ENCODE data around the gene FRMD4A.

Gene FRMD4A

GRCh38 chr10:14162629-14163344, 167.9 kb downstream of the FRMD4A start:
- Histone ChIP-seq H3K27me3 (ENCODE audit: low read depth, low read length) (no peaks in the 10 kb centered on the region), H3K36me3 (ENCODE audit: control insufficient read depth in 1 of 2, insufficient read depth in 2 of 2, low read length in 2 of 2) (no peaks in the 10 kb centered on the region), H3K27ac (ENCODE audit: low read length) (no peak overlapping the region), H3K9me3 (ENCODE audit: control insufficient read depth in 1 of 2, low read length in 2 of 2) (no peaks in the 10 kb centered on the region), H3K4me1 (ENCODE audit: control insufficient read depth in 1 of 2, insufficient read depth in 2 of 2, low read length in 2 of 2) (no peaks in the 10 kb centered on the region), H3K4me3 (ENCODE audit: low read depth in 1 of 2, low read length in 2 of 2) (no peak overlapping the region)

- Histone ChIP-seq H3K9me3 (ENCODE audit: control insufficient read depth in 1 of 2, low read length in 2 of 2) (no peaks in the 10 kb centered on the region), H3K27ac (ENCODE audit: low read length) (no peak overlapping the region), H3K4me3 (ENCODE audit: low read depth in 1 of 2, low read length in 2 of 2) (no peak overlapping the region), H3K36me3 (ENCODE audit: control insufficient read depth in 1 of 2, insufficient read depth in 2 of 2, low read length in 2 of 2) (no peaks in the 10 kb centered on the region), H3K27me3 (ENCODE audit: low read depth, low read length) (no peaks in the 10 kb centered on the region), H3K4me1 (ENCODE audit: control insufficient read depth in 1 of 2, insufficient read depth in 2 of 2, low read length in 2 of 2) (no peaks in the 10 kb centered on the region)
These were observed 168.7 kb downstream of the FRMD4A start for GRCh38 chr10:14162061-14162460.

- H3K9me3 ChIP-seq (ENCODE audit: control insufficient read depth in 1 of 2, low read length in 2 of 2) = no peaks in the 10 kb centered on the region
- H3K36me3 ChIP-seq (ENCODE audit: control insufficient read depth in 1 of 2, insufficient read depth in 2 of 2, low read length in 2 of 2) = no peaks in the 10 kb centered on the region
- no peaks in the 10 kb centered on the region for H3K4me1 ChIP-seq (ENCODE audit: control insufficient read depth in 1 of 2, insufficient read depth in 2 of 2, low read length in 2 of 2)
- no peak overlapping the region for H3K27ac ChIP-seq (ENCODE audit: low read length)
- no peak overlapping the region for H3K4me3 ChIP-seq (ENCODE audit: low read depth in 1 of 2, low read length in 2 of 2)
- no peaks in the 10 kb centered on the region for H3K27me3 ChIP-seq (ENCODE audit: low read depth, low read length)
These were observed 170.4 kb downstream of the FRMD4A start for GRCh38 chr10:14160299-14160698.

- Histone ChIP-seq H3K27me3 (ENCODE audit: low read depth, low read length) (no peaks in the 10 kb centered on the region), H3K4me1 (ENCODE audit: control insufficient read depth in 1 of 2, insufficient read depth in 2 of 2, low read length in 2 of 2) (no peaks in the 10 kb centered on the region)
These were observed 172.1 kb downstream of the FRMD4A start for GRCh38 chr10:14158575-14158974.

GRCh38 chr10:14156104-14156503, 174.6 kb downstream of the FRMD4A start:
- Histone ChIP-seq H3K4me1 (ENCODE audit: control insufficient read depth in 1 of 2, insufficient read depth in 2 of 2, low read length in 2 of 2) (no peaks in the 10 kb centered on the region), H3K27me3 (ENCODE audit: low read depth, low read length) (no peaks in the 10 kb centered on the region), H3K36me3 (ENCODE audit: control insufficient read depth in 1 of 2, insufficient read depth in 2 of 2, low read length in 2 of 2) (no peaks in the 10 kb centered on the region), H3K27ac (ENCODE audit: low read length) (no peak overlapping the region), H3K4me3 (ENCODE audit: low read depth in 1 of 2, low read length in 2 of 2) (no peak overlapping the region), H3K9me3 (ENCODE audit: control insufficient read depth in 1 of 2, low read length in 2 of 2) (no peaks in the 10 kb centered on the region)

More at GRCh38 chr10:14158575-14158974, 172.1 kb downstream of the FRMD4A start:
- H3K27ac ChIP-seq (ENCODE audit: low read length) = no peak overlapping the region
- H3K9me3 ChIP-seq (ENCODE audit: control insufficient read depth in 1 of 2, low read length in 2 of 2) = no peaks in the 10 kb centered on the region
- H3K4me3 ChIP-seq (ENCODE audit: low read depth in 1 of 2, low read length in 2 of 2) = no peak overlapping the region
- no peaks in the 10 kb centered on the region for H3K36me3 ChIP-seq (ENCODE audit: control insufficient read depth in 1 of 2, insufficient read depth in 2 of 2, low read length in 2 of 2)

- no peaks in the 10 kb centered on the region for H3K4me1 ChIP-seq (ENCODE audit: control insufficient read depth in 1 of 2, insufficient read depth in 2 of 2, low read length in 2 of 2)
- no peaks in the 10 kb centered on the region for H3K9me3 ChIP-seq (ENCODE audit: control insufficient read depth in 1 of 2, low read length in 2 of 2)
- no peaks in the 10 kb centered on the region for H3K27me3 ChIP-seq (ENCODE audit: low read depth, low read length)
- H3K27ac ChIP-seq (ENCODE audit: low read length) = no peak overlapping the region
- no peaks in the 10 kb centered on the region for H3K36me3 ChIP-seq (ENCODE audit: control insufficient read depth in 1 of 2, insufficient read depth in 2 of 2, low read length in 2 of 2)
- no peak overlapping the region for H3K4me3 ChIP-seq (ENCODE audit: low read depth in 1 of 2, low read length in 2 of 2)
These were observed 177.1 kb downstream of the FRMD4A start for GRCh38 chr10:14153570-14154055.

- Histone ChIP-seq H3K36me3 (ENCODE audit: control insufficient read depth in 1 of 2, insufficient read depth in 2 of 2, low read length in 2 of 2) (no peaks in the 10 kb centered on the region), H3K9me3 (ENCODE audit: control insufficient read depth in 1 of 2, low read length in 2 of 2) (no peaks in the 10 kb centered on the region), H3K27ac (ENCODE audit: low read length) (no peak overlapping the region), H3K27me3 (ENCODE audit: low read depth, low read length) (no peaks in the 10 kb centered on the region), H3K4me1 (ENCODE audit: control insufficient read depth in 1 of 2, insufficient read depth in 2 of 2, low read length in 2 of 2) (no peaks in the 10 kb centered on the region), H3K4me3 (ENCODE audit: low read depth in 1 of 2, low read length in 2 of 2) (no peak overlapping the region)
These were observed 179.2 kb downstream of the FRMD4A start for GRCh38 chr10:14151571-14151970.

GRCh38 chr10:14150526-14150925, 180.2 kb downstream of the FRMD4A start:
- no peak overlapping the region for H3K27ac ChIP-seq (ENCODE audit: low read length)
- H3K27me3 ChIP-seq (ENCODE audit: low read depth, low read length) = no peaks in the 10 kb centered on the region
- no peaks in the 10 kb centered on the region for H3K9me3 ChIP-seq (ENCODE audit: control insufficient read depth in 1 of 2, low read length in 2 of 2)
- no peak overlapping the region for H3K4me3 ChIP-seq (ENCODE audit: low read depth in 1 of 2, low read length in 2 of 2)
- no peaks in the 10 kb centered on the region for H3K36me3 ChIP-seq (ENCODE audit: control insufficient read depth in 1 of 2, insufficient read depth in 2 of 2, low read length in 2 of 2)
- H3K4me1 ChIP-seq (ENCODE audit: control insufficient read depth in 1 of 2, insufficient read depth in 2 of 2, low read length in 2 of 2) = no peaks in the 10 kb centered on the region

GRCh38 chr10:14146501-14146900, 184.2 kb downstream of the FRMD4A start:
- Histone ChIP-seq H3K27ac (ENCODE audit: low read length) (no peak overlapping the region), H3K4me1 (ENCODE audit: control insufficient read depth in 1 of 2, insufficient read depth in 2 of 2, low read length in 2 of 2) (no peaks in the 10 kb centered on the region), H3K4me3 (ENCODE audit: low read depth in 1 of 2, low read length in 2 of 2) (no peak overlapping the region), H3K36me3 (ENCODE audit: control insufficient read depth in 1 of 2, insufficient read depth in 2 of 2, low read length in 2 of 2) (no peaks in the 10 kb centered on the region), H3K9me3 (ENCODE audit: control insufficient read depth in 1 of 2, low read length in 2 of 2) (no peaks in the 10 kb centered on the region), H3K27me3 (ENCODE audit: low read depth, low read length) (no peaks in the 10 kb centered on the region)

- H3K27me3 ChIP-seq (ENCODE audit: low read depth, low read length) = no peaks in the 10 kb centered on the region
- no peaks in the 10 kb centered on the region for H3K36me3 ChIP-seq (ENCODE audit: control insufficient read depth in 1 of 2, insufficient read depth in 2 of 2, low read length in 2 of 2)
- no peak overlapping the region for H3K4me3 ChIP-seq (ENCODE audit: low read depth in 1 of 2, low read length in 2 of 2)
- H3K27ac ChIP-seq (ENCODE audit: low read length) = no peak overlapping the region
- H3K9me3 ChIP-seq (ENCODE audit: control insufficient read depth in 1 of 2, low read length in 2 of 2) = no peaks in the 10 kb centered on the region
- no peaks in the 10 kb centered on the region for H3K4me1 ChIP-seq (ENCODE audit: control insufficient read depth in 1 of 2, insufficient read depth in 2 of 2, low read length in 2 of 2)
These were observed 184.7 kb downstream of the FRMD4A start for GRCh38 chr10:14146025-14146424.

GRCh38 chr10:14144451-14144850, 186.3 kb downstream of the FRMD4A start:
- H3K9me3 ChIP-seq (ENCODE audit: control insufficient read depth in 1 of 2, low read length in 2 of 2) = no peaks in the 10 kb centered on the region
- H3K27ac ChIP-seq (ENCODE audit: low read length) = no peak overlapping the region
- no peaks in the 10 kb centered on the region for H3K36me3 ChIP-seq (ENCODE audit: control insufficient read depth in 1 of 2, insufficient read depth in 2 of 2, low read length in 2 of 2)
- no peaks in the 10 kb centered on the region for H3K27me3 ChIP-seq (ENCODE audit: low read depth, low read length)
- no peaks in the 10 kb centered on the region for H3K4me1 ChIP-seq (ENCODE audit: control insufficient read depth in 1 of 2, insufficient read depth in 2 of 2, low read length in 2 of 2)
- no peak overlapping the region for H3K4me3 ChIP-seq (ENCODE audit: low read depth in 1 of 2, low read length in 2 of 2)
